ENCODE results near the gene TMEM126B.

DNA sequence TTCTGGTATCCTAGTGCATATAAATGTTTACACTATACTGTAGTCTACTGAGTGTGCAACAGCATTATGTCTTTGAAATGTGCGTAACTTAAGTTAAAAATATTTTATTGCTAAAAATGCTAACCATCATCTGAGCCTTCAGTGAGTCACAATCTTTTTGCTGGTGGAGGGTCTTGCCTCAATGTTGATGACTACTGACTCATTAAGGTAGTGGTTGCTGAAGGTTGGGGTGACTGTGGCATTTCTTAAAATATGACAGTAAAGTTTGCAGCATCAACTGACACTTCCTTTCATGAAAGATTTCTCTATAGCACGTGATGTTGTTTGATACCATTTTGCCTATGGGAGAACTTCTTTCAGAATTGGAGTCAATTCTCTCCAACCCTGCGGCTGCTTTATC, 45.0 kb downstream of the TMEM126B start:
- TF ChIP-seq, protein P1, sequence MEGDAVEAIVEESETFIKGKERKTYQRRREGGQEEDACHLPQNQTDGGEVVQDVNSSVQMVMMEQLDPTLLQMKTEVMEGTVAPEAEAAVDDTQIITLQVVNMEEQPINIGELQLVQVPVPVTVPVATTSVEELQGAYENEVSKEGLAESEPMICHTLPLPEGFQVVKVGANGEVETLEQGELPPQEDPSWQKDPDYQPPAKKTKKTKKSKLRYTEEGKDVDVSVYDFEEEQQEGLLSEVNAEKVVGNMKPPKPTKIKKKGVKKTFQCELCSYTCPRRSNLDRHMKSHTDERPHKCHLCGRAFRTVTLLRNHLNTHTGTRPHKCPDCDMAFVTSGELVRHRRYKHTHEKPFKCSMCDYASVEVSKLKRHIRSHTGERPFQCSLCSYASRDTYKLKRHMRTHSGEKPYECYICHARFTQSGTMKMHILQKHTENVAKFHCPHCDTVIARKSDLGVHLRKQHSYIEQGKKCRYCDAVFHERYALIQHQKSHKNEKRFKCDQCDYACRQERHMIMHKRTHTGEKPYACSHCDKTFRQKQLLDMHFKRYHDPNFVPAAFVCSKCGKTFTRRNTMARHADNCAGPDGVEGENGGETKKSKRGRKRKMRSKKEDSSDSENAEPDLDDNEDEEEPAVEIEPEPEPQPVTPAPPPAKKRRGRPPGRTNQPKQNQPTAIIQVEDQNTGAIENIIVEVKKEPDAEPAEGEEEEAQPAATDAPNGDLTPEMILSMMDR (conservative IDR thresholded peaks at IDR 0.05): no peak
- no peak for TF ChIP-seq EZH2 (IDR thresholded peaks at IDR 0.05; ENCODE audit: low read depth)

Measured in PC-9 (cell line).